Testis (tissue), 3 donors: ENCODE measurements around the gene MPHOSPH9. TPM values are rescaled to one million over a fixed set of nuclear protein-coding genes. Genes with fewer than 3 reads are reported as not detected.

ENCODE experiments used
- DNase-seq: peaks from one replicate; pipeline ENCODE4 v3.0.0-alpha.2; 2019
- H3K27ac ChIP-seq, 2 donors: fragments of 200-600 bp; sonication (generic); one replicate each; pipeline ENCODE4 v1.5.1; 2019
- H3K27me3 ChIP-seq: fragments of 200-600 bp; sonication (generic); one replicate; pipeline ENCODE4 v1.5.1; 2019
- H3K36me3 ChIP-seq: fragments of 200-600 bp; sonication (generic); one replicate; pipeline ENCODE4 v1.5.1; 2017; ENCODE audit warnings: low read depth; ENCODE audit errors: missing control alignments
- H3K4me1 ChIP-seq: fragments of 200-600 bp; sonication (generic); one replicate; pipeline ENCODE4 v1.5.1; 2019
- H3K4me3 ChIP-seq, 2 donors: fragments of 200-600 bp; sonication (generic); one replicate each; pipeline ENCODE4 v1.5.1; 2017 to 2019
- H3K9me3 ChIP-seq: fragments of 200-600 bp; sonication (generic); one replicate; pipeline ENCODE4 v1.5.1; 2017
- CTCF ChIP-seq, 3 experiments: fragments of 450-650 bp in 2 of 3; fragments of 200-600 bp in 1 of 3; sonication (generic) in 1 of 3; IDR thresholded peaks; one replicate each; pipeline ENCODE4 v1.5.1; 2016 to 2019; ENCODE audit warnings: antibody characterized with exemption in 3 of 3, mild to moderate bottlenecking in 2 of 3, moderate library complexity in 1 of 3
- POLR2A ChIP-seq: fragments of 450-650 bp; IDR thresholded peaks from one replicate; pipeline ENCODE4 v1.6.1; 2017; ENCODE audit warnings: antibody characterized with exemption, mild to moderate bottlenecking, moderate library complexity
- WGBS, 2 donors: methylation state at CpG; one replicate each; pipeline ENCODE4 v1.1.5; 2018; 5-methylcytosine and 5-hydroxymethylcytosine counted together
- intact Hi-C: fragments of 100-400 bp; cut with DNase I; formaldehyde crosslinking; loops from one replicate; pipeline ENCODE4 v1.15.1; 2023; ENCODE audit warnings: low total_unique reads
- polyA plus RNA-seq: library from polyadenylated mRNA; stranded (reverse); fragments of 350-450 nt; fragmentation: Illumina TruSeq; extraction: RNeasy Lipid Tissue Mini Kit (QIAGEN cat#74804); gene quantifications from one replicate; pipeline ENCODE4 v1.2.3, GENCODE V29; 2014; ENCODE audit warnings: low read depth, low replicate concordance; ENCODE audit not compliant: insufficient read depth
- total RNA-seq, 2 donors: library from RNA; depleted of rRNA; stranded (reverse); fragments of >200 nt; gene quantifications; one replicate each; pipeline ENCODE4 v1.2.3, GENCODE V29; 2016

MPHOSPH9 gene
- total and polyA plus RNA-seq, 3 donors from 2014 or later: 28.8 to 81.1 (median 60.3) TPM

GRCh38 chr12:123132951-123133619 lies 99.9 kb downstream of the MPHOSPH9 start:
- H3K4me1 ChIP-seq: no peaks in the 10 kb centered on the region
- no peak overlapping the region for H3K27ac ChIP-seq
- DNase-seq: no peak
- H3K9me3 ChIP-seq: no peaks in the 10 kb centered on the region
- TF ChIP-seq POLR2A (no peak), CTCF (IDR thresholded peaks at IDR 0.05) (no peak)
- no peaks in the 10 kb centered on the region for H3K36me3 ChIP-seq
- intact Hi-C loops: no loop called here
- whole genome bisulfite sequencing, 2 donors: 80 to 81% methylated on average over 3 of the region's 3 CpGs
- no peaks in the 10 kb centered on the region for H3K27me3 ChIP-seq
- no peak overlapping the region for H3K4me3 ChIP-seq

- DNase-seq: no peak
- 77 to 87% methylated on average over 12 of the region's 12 CpGs for WGBS, 2 donors
- H3K27me3 ChIP-seq: no peaks in the 10 kb centered on the region
- no peak overlapping the region for H3K4me3 ChIP-seq
- H3K9me3 ChIP-seq: no peaks in the 10 kb centered on the region
- no peaks in the 10 kb centered on the region for H3K36me3 ChIP-seq
- intact Hi-C loops: no loop called here
- no peak overlapping the region for H3K27ac ChIP-seq
- TF ChIP-seq CTCF (IDR thresholded peaks at IDR 0.05) (no peak), POLR2A (no peak)
- no peaks in the 10 kb centered on the region for H3K4me1 ChIP-seq
Observed at GRCh38 chr12:123131879-123132402, 101.0 kb downstream of the MPHOSPH9 start.

- H3K4me3 ChIP-seq: no peak overlapping the region
- WGBS, 2 donors: 78 to 90% methylated on average over 4 of the region's 4 CpGs
- no peaks in the 10 kb centered on the region for H3K36me3 ChIP-seq
- H3K4me1 ChIP-seq: peaks cover 3% of the 10 kb centered on the region
- intact Hi-C loops: no loop called here
- no peak for TF ChIP-seq POLR2A
- TF ChIP-seq CTCF (IDR thresholded peaks at IDR 0.05): no peak
- no peaks in the 10 kb centered on the region for H3K9me3 ChIP-seq
- H3K27me3 ChIP-seq: no peaks in the 10 kb centered on the region
- H3K27ac ChIP-seq: no peak overlapping the region
- no peak for DNase-seq
Observed at GRCh38 chr12:123131291-123131832, 101.6 kb downstream of the MPHOSPH9 start.

GRCh38 chr12:123129621-123130020 lies 103.3 kb downstream of the MPHOSPH9 start:
- H3K27ac ChIP-seq: no peak overlapping the region
- no peaks in the 10 kb centered on the region for H3K27me3 ChIP-seq
- peaks cover 3% of the 10 kb centered on the region for H3K4me1 ChIP-seq
- H3K9me3 ChIP-seq: no peaks in the 10 kb centered on the region
- H3K4me3 ChIP-seq: no peak overlapping the region
- WGBS, 2 donors: 84 to 86% methylated on average over 4 of the region's 4 CpGs
- H3K36me3 ChIP-seq: no peaks in the 10 kb centered on the region
- intact Hi-C loops: no loop called here
- DNase-seq: no peak
- TF ChIP-seq CTCF (IDR thresholded peaks at IDR 0.05): no peak
- no peak for TF ChIP-seq POLR2A

GRCh38 chr12:123127182-123127495 lies 105.8 kb downstream of the MPHOSPH9 start:
- Histone ChIP-seq H3K4me1 (peaks cover 3% of the 10 kb centered on the region), H3K27ac (no peak overlapping the region), H3K36me3 (no peaks in the 10 kb centered on the region), H3K27me3 (no peaks in the 10 kb centered on the region), H3K4me3 (no peak overlapping the region), H3K9me3 (no peaks in the 10 kb centered on the region)
- no peak for DNase-seq
- TF ChIP-seq CTCF (IDR thresholded peaks at IDR 0.05) (no peak), POLR2A (no peak)
- intact Hi-C loops: no loop called here
- 93 to 98% methylated on average over 6 of the region's 6 CpGs for WGBS, 2 donors
